Measurements from ENCODE around the gene PRR12.

Gene PRR12

DNA sequence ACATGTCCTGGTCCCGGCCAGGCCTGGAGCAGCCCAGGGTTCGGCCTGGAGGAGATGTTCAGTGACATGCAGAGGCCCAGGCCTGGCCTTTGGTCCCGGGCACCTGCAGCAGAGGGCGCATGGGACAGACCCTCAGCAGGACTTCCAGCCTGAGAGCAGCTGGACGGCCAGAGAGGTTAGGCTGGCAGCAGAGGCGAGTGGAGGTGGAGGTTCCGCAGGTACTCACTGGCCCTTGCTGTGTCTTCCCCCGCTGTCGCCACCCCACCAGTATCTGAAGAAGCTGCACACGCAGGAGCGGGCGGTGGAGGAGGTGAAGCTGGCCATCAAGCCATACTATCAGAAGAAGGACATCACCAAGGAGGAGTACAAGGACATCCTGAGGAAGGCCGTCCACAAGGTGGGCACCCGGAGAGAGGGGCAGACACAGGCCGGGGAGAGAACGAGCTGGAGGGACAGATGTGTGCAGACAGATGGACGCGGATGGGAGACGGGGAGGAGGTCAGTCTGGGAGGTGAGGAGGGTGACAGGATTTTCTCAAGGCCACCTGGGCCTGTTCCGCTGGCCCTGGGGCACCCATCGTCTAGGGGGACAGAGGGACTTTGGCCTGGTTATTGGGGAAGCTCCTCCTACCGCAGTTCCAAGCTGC, 66.6 kb downstream of the PRR12 start:
- Histone ChIP-seq H3K4me1 (ENCODE audit: control insufficient read depth, insufficient read depth, low read length) (no peaks in the 10 kb centered on the region), H3K4me3 (ENCODE audit: low read depth, low read length) (no peak overlapping the region), H3K9me3 (ENCODE audit: control insufficient read depth, insufficient read depth, low read depth, low read length) (no peaks in the 10 kb centered on the region), H3K36me3 (ENCODE audit: control insufficient read depth in 2 of 2, insufficient read depth in 1 of 2, low read length in 2 of 2) (peaks cover 45 to 99% of the 10 kb centered on the region in 2 experiments), H3K27ac (ENCODE audit: extremely low read depth, low read depth, low read length) (no peak overlapping the region)
- POLR2A ChIA-PET = interaction anchor here (0.7 to 1.9 kb wide), 4 partner anchors 10 to 77 kb away, joined by 3 to 15 read pairs (median 4); partner anchors contain the start of gene PRRG2
- TF ChIP-seq GLIS2 (tag by site-specific recombination; IDR thresholded peaks at IDR 0.05) (no peak), ZBTB48 (tag by site-specific recombination; IDR thresholded peaks at IDR 0.05) (no peak), ZNF670 (tag by site-specific recombination; IDR thresholded peaks at IDR 0.05; ENCODE audit: low read depth) (no peak), KLF7 (tag by site-specific recombination; IDR thresholded peaks at IDR 0.05; ENCODE audit: borderline replicate concordance) (no peak), ZNF521 (tag by site-specific recombination; IDR thresholded peaks at IDR 0.05) (no peak), ZNF292 (tag by site-specific recombination; IDR thresholded peaks at IDR 0.05; ENCODE audit: borderline replicate concordance, low read depth) (no peak), ZSCAN5A (tag by site-specific recombination; IDR thresholded peaks at IDR 0.05) (no peak), BCL6B (tag by site-specific recombination; IDR thresholded peaks at IDR 0.05) (no peak), KLF17 (tag by site-specific recombination; IDR thresholded peaks at IDR 0.05) (no peak), YY1 (tag by site-specific recombination; IDR thresholded peaks at IDR 0.05) (no peak), TRIM28 (IDR thresholded peaks at IDR 0.05; ENCODE audit: borderline replicate concordance, low read length) (no peak)
- TF ChIP-seq, protein P1, sequence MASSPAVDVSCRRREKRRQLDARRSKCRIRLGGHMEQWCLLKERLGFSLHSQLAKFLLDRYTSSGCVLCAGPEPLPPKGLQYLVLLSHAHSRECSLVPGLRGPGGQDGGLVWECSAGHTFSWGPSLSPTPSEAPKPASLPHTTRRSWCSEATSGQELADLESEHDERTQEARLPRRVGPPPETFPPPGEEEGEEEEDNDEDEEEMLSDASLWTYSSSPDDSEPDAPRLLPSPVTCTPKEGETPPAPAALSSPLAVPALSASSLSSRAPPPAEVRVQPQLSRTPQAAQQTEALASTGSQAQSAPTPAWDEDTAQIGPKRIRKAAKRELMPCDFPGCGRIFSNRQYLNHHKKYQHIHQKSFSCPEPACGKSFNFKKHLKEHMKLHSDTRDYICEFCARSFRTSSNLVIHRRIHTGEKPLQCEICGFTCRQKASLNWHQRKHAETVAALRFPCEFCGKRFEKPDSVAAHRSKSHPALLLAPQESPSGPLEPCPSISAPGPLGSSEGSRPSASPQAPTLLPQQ (tag by site-specific recombination; IDR thresholded peaks at IDR 0.05) = no peak
- TF ChIP-seq, protein P2, sequence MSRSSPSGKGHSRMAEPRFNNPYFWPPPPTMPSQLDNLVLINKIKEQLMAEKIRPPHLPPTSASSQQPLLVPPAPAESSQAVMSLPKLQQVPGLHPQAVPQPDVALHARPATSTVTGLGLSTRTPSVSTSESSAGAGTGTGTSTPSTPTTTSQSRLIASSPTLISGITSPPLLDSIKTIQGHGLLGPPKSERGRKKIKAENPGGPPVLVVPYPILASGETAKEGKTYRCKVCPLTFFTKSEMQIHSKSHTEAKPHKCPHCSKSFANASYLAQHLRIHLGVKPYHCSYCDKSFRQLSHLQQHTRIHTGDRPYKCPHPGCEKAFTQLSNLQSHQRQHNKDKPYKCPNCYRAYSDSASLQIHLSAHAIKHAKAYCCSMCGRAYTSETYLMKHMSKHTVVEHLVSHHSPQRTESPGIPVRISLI (tag by site-specific recombination; IDR thresholded peaks at IDR 0.05) = no peak
- TF ChIP-seq, protein P3, sequence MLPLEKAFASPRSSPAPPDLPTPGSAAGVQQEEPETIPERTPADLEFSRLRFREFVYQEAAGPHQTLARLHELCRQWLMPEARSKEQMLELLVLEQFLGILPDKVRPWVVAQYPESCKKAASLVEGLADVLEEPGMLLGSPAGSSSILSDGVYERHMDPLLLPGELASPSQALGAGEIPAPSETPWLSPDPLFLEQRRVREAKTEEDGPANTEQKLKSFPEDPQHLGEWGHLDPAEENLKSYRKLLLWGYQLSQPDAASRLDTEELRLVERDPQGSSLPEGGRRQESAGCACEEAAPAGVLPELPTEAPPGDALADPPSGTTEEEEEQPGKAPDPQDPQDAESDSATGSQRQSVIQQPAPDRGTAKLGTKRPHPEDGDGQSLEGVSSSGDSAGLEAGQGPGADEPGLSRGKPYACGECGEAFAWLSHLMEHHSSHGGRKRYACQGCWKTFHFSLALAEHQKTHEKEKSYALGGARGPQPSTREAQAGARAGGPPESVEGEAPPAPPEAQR (tag by site-specific recombination; IDR thresholded peaks at IDR 0.05) = no peak
- TF ChIP-seq, protein P4, sequence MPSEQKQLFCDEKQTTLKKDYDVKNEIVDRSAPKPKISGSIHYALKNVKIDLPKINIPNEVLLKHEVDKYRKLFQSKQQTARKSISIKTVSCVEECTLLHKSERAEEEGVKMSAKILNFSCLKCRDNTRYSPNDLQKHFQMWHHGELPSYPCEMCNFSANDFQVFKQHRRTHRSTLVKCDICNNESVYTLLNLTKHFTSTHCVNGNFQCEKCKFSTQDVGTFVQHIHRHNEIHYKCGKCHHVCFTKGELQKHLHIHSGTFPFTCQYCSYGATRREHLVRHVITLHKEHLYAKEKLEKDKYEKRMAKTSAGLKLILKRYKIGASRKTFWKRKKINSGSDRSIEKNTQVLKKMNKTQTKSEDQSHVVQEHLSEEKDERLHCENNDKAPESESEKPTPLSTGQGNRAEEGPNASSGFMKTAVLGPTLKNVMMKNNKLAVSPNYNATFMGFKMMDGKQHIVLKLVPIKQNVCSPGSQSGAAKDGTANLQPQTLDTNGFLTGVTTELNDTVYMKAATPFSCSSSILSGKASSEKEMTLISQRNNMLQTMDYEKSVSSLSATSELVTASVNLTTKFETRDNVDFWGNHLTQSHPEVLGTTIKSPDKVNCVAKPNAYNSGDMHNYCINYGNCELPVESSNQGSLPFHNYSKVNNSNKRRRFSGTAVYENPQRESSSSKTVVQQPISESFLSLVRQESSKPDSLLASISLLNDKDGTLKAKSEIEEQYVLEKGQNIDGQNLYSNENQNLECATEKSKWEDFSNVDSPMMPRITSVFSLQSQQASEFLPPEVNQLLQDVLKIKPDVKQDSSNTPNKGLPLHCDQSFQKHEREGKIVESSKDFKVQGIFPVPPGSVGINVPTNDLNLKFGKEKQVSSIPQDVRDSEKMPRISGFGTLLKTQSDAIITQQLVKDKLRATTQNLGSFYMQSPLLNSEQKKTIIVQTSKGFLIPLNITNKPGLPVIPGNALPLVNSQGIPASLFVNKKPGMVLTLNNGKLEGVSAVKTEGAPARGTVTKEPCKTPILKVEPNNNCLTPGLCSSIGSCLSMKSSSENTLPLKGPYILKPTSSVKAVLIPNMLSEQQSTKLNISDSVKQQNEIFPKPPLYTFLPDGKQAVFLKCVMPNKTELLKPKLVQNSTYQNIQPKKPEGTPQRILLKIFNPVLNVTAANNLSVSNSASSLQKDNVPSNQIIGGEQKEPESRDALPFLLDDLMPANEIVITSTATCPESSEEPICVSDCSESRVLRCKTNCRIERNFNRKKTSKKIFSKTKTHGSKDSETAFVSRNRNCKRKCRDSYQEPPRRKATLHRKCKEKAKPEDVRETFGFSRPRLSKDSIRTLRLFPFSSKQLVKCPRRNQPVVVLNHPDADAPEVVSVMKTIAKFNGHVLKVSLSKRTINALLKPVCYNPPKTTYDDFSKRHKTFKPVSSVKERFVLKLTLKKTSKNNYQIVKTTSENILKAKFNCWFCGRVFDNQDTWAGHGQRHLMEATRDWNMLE (tag by site-specific recombination; conservative IDR thresholded peaks at IDR 0.05; ENCODE audit: low read depth) = no peak
- CTCF ChIA-PET = interaction anchor here (1.2 kb wide), 1 partner anchor 14 kb away, joined by 3 read pairs; no protein-coding TSS in a partner anchor

All from HEK293 (cell line).